ENCODE measurements around the gene CCDC33. TPM values are rescaled to one million over a fixed set of nuclear protein-coding genes. Genes with fewer than 3 reads are reported as not detected.

Gene CCDC33
- total RNA-seq, 4 donors from 2014 or later: not detected

- Histone ChIP-seq H3K27me3 (peaks cover 0 to 30% (median 0%) of the 10 kb centered on the region in 4 donors), H3K4me3 (no peak overlapping the region), H3K27ac (replicated peaks in 1 of 4) (no peak overlapping the region), H3K4me1 (peaks cover 0 to 9% (median 3%) of the 10 kb centered on the region in 4 donors), H3K36me3 (no peaks in the 10 kb centered on the region), H3K9me3 (no peaks in the 10 kb centered on the region)
- 84% methylated on average over 6 of the region's 6 CpGs for WGBS
- TF ChIP-seq POLR2A (IDR thresholded peaks at IDR 0.05; ENCODE audit: low read depth): no peak
- TF ChIP-seq EP300 (IDR thresholded peaks at IDR 0.05): no peak
- no peak for TF ChIP-seq CTCF (IDR thresholded peaks at IDR 0.05)
- no peak for TF ChIP-seq POLR2AphosphoS5 (IDR thresholded peaks at IDR 0.05)
- DNase-seq (ENCODE audit: extremely low spot score): no peak
- intact Hi-C loops (cut with DNase I): no loop called here
These were observed 21.7 kb upstream of the CCDC33 start for GRCh38 chr15:74214324-74215021.

GRCh38 chr15:74215958-74216357, 20.2 kb upstream of the CCDC33 start:
- peaks cover 0 to 30% (median 0%) of the 10 kb centered on the region in 4 donors for H3K27me3 ChIP-seq
- no peak for DNase-seq (ENCODE audit: extremely low spot score)
- H3K27ac ChIP-seq (replicated peaks in 1 of 4): no peak overlapping the region
- TF ChIP-seq CTCF (IDR thresholded peaks at IDR 0.05) (no peak), POLR2AphosphoS5 (IDR thresholded peaks at IDR 0.05) (no peak), POLR2A (IDR thresholded peaks at IDR 0.05; ENCODE audit: low read depth) (no peak), EP300 (IDR thresholded peaks at IDR 0.05) (no peak)
- intact Hi-C loops (cut with DNase I): no loop called here
- no peaks in the 10 kb centered on the region for H3K9me3 ChIP-seq
- H3K4me3 ChIP-seq: no peak overlapping the region
- WGBS: 91% methylated on average over 8 of the region's 8 CpGs
- peaks cover 0 to 9% (median 0%) of the 10 kb centered on the region in 4 donors for H3K4me1 ChIP-seq
- H3K36me3 ChIP-seq: no peaks in the 10 kb centered on the region

GRCh38 chr15:74216949-74217348, 19.2 kb upstream of the CCDC33 start:
- Histone ChIP-seq H3K9me3 (no peaks in the 10 kb centered on the region), H3K27ac (replicated peaks in 1 of 4) (no peak overlapping the region), H3K4me1 (peaks cover 0 to 9% (median 0%) of the 10 kb centered on the region in 4 donors), H3K36me3 (no peaks in the 10 kb centered on the region), H3K27me3 (peaks cover 0 to 37% (median 0%) of the 10 kb centered on the region in 4 donors), H3K4me3 (no peak overlapping the region)
- 88% methylated on average over 3 of the region's 3 CpGs for WGBS
- intact Hi-C loops (cut with DNase I): no loop called here
- no peak for TF ChIP-seq CTCF (IDR thresholded peaks at IDR 0.05)
- no peak for DNase-seq (ENCODE audit: extremely low spot score)

DNA sequence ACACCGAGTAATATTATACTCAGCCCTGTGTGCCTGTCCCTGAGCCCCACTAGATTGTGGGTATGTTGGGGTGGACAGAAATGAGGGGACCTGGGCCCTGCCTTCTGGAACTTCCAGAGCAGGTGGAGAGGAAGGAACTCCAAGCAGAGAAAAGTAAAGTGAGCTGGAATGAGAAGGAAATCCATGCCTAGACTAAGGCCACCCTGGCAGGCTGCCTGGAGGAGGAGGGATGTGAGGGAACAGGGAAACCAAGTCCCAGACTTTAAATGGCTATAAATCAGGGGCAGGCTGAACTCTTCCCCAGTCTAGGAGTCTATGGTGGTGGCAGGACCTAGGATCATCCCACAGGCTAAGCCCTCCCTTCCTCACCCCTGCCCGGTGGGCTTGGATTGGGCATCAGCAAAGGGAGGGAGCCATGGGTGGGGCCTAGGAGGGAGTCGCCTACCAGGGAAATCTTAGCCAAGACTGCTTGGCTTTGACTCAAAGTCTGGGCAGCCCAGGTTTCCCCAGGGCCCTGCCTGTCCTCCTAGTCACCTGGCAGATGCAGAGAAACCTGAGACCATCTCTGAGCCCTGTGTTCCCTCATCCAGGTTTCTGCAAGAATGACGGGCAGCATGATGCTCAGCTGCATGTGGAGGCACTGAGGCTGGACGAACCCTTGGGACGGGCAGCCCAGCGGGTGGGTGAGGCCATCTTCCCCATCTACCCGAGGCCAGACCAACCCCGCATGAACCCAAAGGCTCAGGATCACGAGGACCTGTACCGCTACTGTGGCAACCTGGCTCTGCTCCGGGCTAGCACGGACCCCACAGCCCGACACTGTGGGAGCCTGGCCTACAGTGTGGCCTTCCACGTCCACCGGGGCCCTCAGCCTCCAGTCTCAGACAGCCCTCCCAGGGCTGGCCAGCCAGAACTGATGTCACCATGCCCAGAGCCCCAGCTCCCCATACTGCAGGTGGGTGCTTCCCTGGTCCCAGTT, 17.9 kb upstream of the CCDC33 start:
- intact Hi-C loops (cut with DNase I): no loop called here
- DNase-seq (ENCODE audit: extremely low spot score): no peak
- peaks cover 0 to 48% (median 0%) of the 10 kb centered on the region in 4 donors for H3K27me3 ChIP-seq
- H3K27ac ChIP-seq (replicated peaks in 1 of 4): no peak overlapping the region
- TF ChIP-seq CTCF (IDR thresholded peaks at IDR 0.05) (no peak), POLR2AphosphoS5 (IDR thresholded peaks at IDR 0.05) (no peak), EP300 (IDR thresholded peaks at IDR 0.05) (no peak), POLR2A (IDR thresholded peaks at IDR 0.05; ENCODE audit: low read depth) (no peak)
- no peaks in the 10 kb centered on the region for H3K36me3 ChIP-seq
- no peak overlapping the region for H3K4me3 ChIP-seq
- WGBS: 82% methylated on average over 5 of the region's 16 CpGs
- peaks cover 0 to 9% (median 0%) of the 10 kb centered on the region in 4 donors for H3K4me1 ChIP-seq
- no peaks in the 10 kb centered on the region for H3K9me3 ChIP-seq
